K562 (cell line): ENCODE measurements around the gene TMEM184B. TPM values are rescaled to one million over a fixed set of nuclear protein-coding genes. Genes with fewer than 3 reads are reported as not detected.
"Not testable (repeated sequence)": the region's sequence is repeated elsewhere in the genome, so short reads cannot be mapped to it uniquely, and the experiment has no call there.

Experiments used
- ATAC-seq: fragments of 200-7000 bp; cut with Tn5 transposase; 3 replicates; pipeline ENCODE4 v1.9.1; 2020; ENCODE audit warnings: moderate library complexity
- BruUV-seq: library from RNA; stranded (reverse); fragments of 400-500 nt; replicated peaks from 2 replicates; lab custom pipeline; 2021; lab: Mats Ljungman, UMichigan
- CTCF ChIA-PET: fragments of 300-600 bp; formaldehyde crosslinking; extraction: SDS; loops from one replicate; lab custom pipeline; 2021; ENCODE audit warnings: low intra/inter-chr PET ratio; lab: Yijun Ruan, JAX
- POLR2A ChIA-PET: fragments of 300-600, 350-650 bp; sonication (Branson Sonifier 250); formaldehyde crosslinking; extraction: SDS; loops from one replicate; lab custom pipeline; 2021; ENCODE audit warnings: antibody characterized with exemption, inconsistent platforms; lab: Yijun Ruan, JAX
- DNase-seq, 4 experiments: peaks; one replicate each; pipeline versions ENCODE4 v3.0.0 to v3.0.0-alpha.2; 2011 to 2018; ENCODE audit warnings: low spot score in 3 of 4, mixed read lengths in 3 of 4; ENCODE audit errors: extremely low read depth in 1 of 4
- FAIRE-seq: peaks from 2 replicates; lab custom pipeline; 2011; peaks lifted over from hg19 to GRCh38; lab: Jason Lieb, UNC
- H2AFZ ChIP-seq: 2 replicates; pipeline ENCODE4 v1.6.0; 2011; ENCODE audit warnings: low read depth, low read length, control low read depth, inconsistent platforms
- H3K27ac ChIP-seq: fragments of 200-600 bp; 3 replicates; pipeline ENCODE4 v1.8.0; 2011; ENCODE audit warnings: low read depth, mild to moderate bottlenecking, control low read depth, inconsistent platforms, low read length, moderate library complexity, mixed read lengths; ENCODE audit errors: extremely low read depth
- H3K27me3 ChIP-seq, 2 experiments: fragments of 300-600 bp in 1 of 2; 2 replicates in 1 of 2; 3 replicates in 1 of 2; pipeline versions ENCODE4 v1.6.0 to v1.8.0; 2011; ENCODE audit warnings: inconsistent platforms in 2 of 2, low read length in 2 of 2, mild to moderate bottlenecking in 1 of 2, mixed read lengths in 1 of 2, moderate library complexity in 1 of 2; ENCODE audit not compliant: control insufficient read depth in 2 of 2, insufficient read depth in 2 of 2
- H3K36me3 ChIP-seq: fragments of 300-600 bp; 3 replicates; pipeline ENCODE4 v1.8.0; 2011; ENCODE audit warnings: mild to moderate bottlenecking, low read length, inconsistent platforms; ENCODE audit not compliant: control insufficient read depth, insufficient read depth
- H3K4me1 ChIP-seq, 2 experiments: fragments of 200-600 bp in 1 of 2; replicated peaks in 1 of 2; 2 replicates in 1 of 2; 3 replicates in 1 of 2; pipeline versions ENCODE4 v1.5.1 to v1.8.0; 2011; ENCODE audit warnings: inconsistent platforms in 2 of 2, low read length in 2 of 2, mild to moderate bottlenecking in 1 of 2, mixed read lengths in 1 of 2, moderate library complexity in 1 of 2; ENCODE audit not compliant: control insufficient read depth in 2 of 2, insufficient read depth in 2 of 2
- H3K4me2 ChIP-seq: 2 replicates; pipeline ENCODE4 v1.6.1; 2011; ENCODE audit warnings: low read length, control low read depth, inconsistent platforms, mixed read lengths; ENCODE audit not compliant: insufficient read depth
- H3K4me3 ChIP-seq: fragments of 200-600 bp; sonication (generic), shearing (Covaris generic); 2 replicates; pipeline ENCODE4 v1.5.1; 2016; ENCODE audit warnings: control low read depth, inconsistent platforms
- H3K79me2 ChIP-seq: fragments of 200-600 bp; 3 replicates; pipeline ENCODE4 v1.8.0; 2011; ENCODE audit warnings: low read length, inconsistent platforms; ENCODE audit not compliant: control insufficient read depth, insufficient read depth
- H3K9ac ChIP-seq, 2 experiments: 2 replicates each; pipeline versions ENCODE4 v1.6.0 to v1.6.1; 2011; ENCODE audit warnings: low read depth in 2 of 2, low read length in 2 of 2, control low read depth in 1 of 2, inconsistent platforms in 1 of 2, mild to moderate bottlenecking in 1 of 2, mixed read lengths in 1 of 2; ENCODE audit not compliant: insufficient read depth in 1 of 2
- H3K9me1 ChIP-seq: one replicate; pipeline ENCODE4 v1.6.0; 2011; ENCODE audit warnings: inconsistent platforms, mild to moderate bottlenecking, low read length, moderate library complexity; ENCODE audit not compliant: control insufficient read depth, insufficient read depth
- H3K9me3 ChIP-seq: replicated peaks from 2 replicates; pipeline ENCODE4 v1.5.1; 2011; ENCODE audit warnings: low read depth, low read length, inconsistent platforms; ENCODE audit not compliant: control insufficient read depth, insufficient read depth
- H4K20me1 ChIP-seq: replicated peaks from 2 replicates; pipeline ENCODE4 v1.6.1; 2011; ENCODE audit warnings: low read length, inconsistent platforms, mixed read lengths; ENCODE audit not compliant: control insufficient read depth, insufficient read depth
- PHF21A ChIP-seq: fragments of 450-650 bp; IDR thresholded peaks from 2 replicates; pipeline ENCODE4 v1.6.1; 2017; ENCODE audit warnings: low read depth, borderline replicate concordance
- TFAM ChIP-seq: fragments of 250-450 bp; sonication (Bioruptor Pico); conservative IDR thresholded peaks from 2 replicates; pipeline ENCODE4 v1.5.0; 2021; ENCODE audit warnings: mild to moderate bottlenecking, moderate library complexity
- WGBS: fragments of 100-300 bp; shearing (Covaris generic); methylation state at CpG from one replicate; pipeline ENCODE4 v1.1.6; 2016; ENCODE audit warnings: low coverage, mixed read lengths; ENCODE audit not compliant: insufficient coverage; ENCODE audit errors: missing lambda C conversion rate; 5-methylcytosine and 5-hydroxymethylcytosine counted together
- in situ Hi-C: fragments of 300-500 bp; cut with MboI; formaldehyde crosslinking; loops from 4 replicates; pipeline ENCODE4 v1.15.0; 2018; ENCODE audit warnings: inconsistent platforms, mixed read lengths
- intact Hi-C: fragments of 100-400 bp; cut with micrococcal nuclease; formaldehyde crosslinking; loops from 2 replicates; pipeline ENCODE4 v1.14.2; 2022
- polyA plus RNA-seq, 8 experiments: library from polyadenylated mRNA; depleted of rRNA in 4 of 8; stranded (reverse) in 5 of 8; unstranded in 3 of 8; fragments of >200 nt; fragmentation: Nextera tagmentation in 2 of 8; fragmentation: Illumina TruSeq in 1 of 8; extraction: Ambion mirVana in 2 of 8; extraction: Trizol in 1 of 8; gene quantifications; 2 replicates each; pipeline versions ENCODE4 v1.2.1 to v1.2.3, GENCODE V29; 2011 to 2014; ENCODE audit warnings: inconsistent platforms in 1 of 8, missing spikeins in 1 of 8
- total RNA-seq, 7 experiments: library from RNA; depleted of rRNA in 6 of 7; stranded (reverse); fragments of >200 nt in 6 of 7; fragmentation: Illumina TruSeq in 2 of 7; extraction: Trizol in 2 of 7; gene quantifications; 2 replicates each; pipeline versions ENCODE4 v1.2.1 to v1.2.3, GENCODE V29; 2011 to 2021; ENCODE audit warnings: low replicate concordance in 1 of 7

TMEM184B gene
- total and polyA plus RNA-seq, 9 of the 15 experiments (the other 6 are each of a cell fraction or from before 2014, with no cell fraction given): 0.31 to 25.1 (median 6.2) TPM

GRCh38 chr22:38235240-38235850, 37.5 kb downstream of the TMEM184B start:
- H3K36me3 ChIP-seq: peaks cover 38% of the 10 kb centered on the region; the same call in 2 of the 3 replicates
- intact Hi-C loops: no loop called here
- TF ChIP-seq TFAM (CRISPR knock-in tag) (no peak), PHF21A (no peak)
- H3K4me2 ChIP-seq: no peak overlapping the region
- no peaks in the 10 kb centered on the region for H4K20me1 ChIP-seq
- FAIRE-seq (no peak), ATAC-seq (no peak), DNase-seq (no peak)
- ChIA-PET POLR2A (interaction anchor here (1.0 kb wide), 1 partner anchor 22 kb away, joined by 3 read pairs; no protein-coding TSS in a partner anchor), CTCF (no interaction called here)
- no peaks in the 10 kb centered on the region for H3K9me3 ChIP-seq
- 72% methylated on average over 12 of the region's 14 CpGs for WGBS
- no peak overlapping the region for H3K27ac ChIP-seq
- H3K4me1 ChIP-seq: peaks cover 0 to under 1% of the 10 kb centered on the region in 2 experiments; a peak in 3 of 5 replicates
- H3K9me1 ChIP-seq: no peaks in the 10 kb centered on the region
- no peaks in the 10 kb centered on the region for H3K27me3 ChIP-seq
- H3K79me2 ChIP-seq: no peaks in the 10 kb centered on the region
- no peak overlapping the region; a peak in 1 of 4 replicates for H3K9ac ChIP-seq
- no peak overlapping the region for H3K4me3 ChIP-seq
- no peak overlapping the region for H2AFZ ChIP-seq
- BruUV-seq: no TSS peak
- in situ Hi-C loops: no loop called here

GRCh38 chr22:38233856-38234255, 39.0 kb downstream of the TMEM184B start:
- intact Hi-C loops, H3K79me2 ChIP-seq, FAIRE-seq, H3K4me3 ChIP-seq, H3K27ac ChIP-seq, in situ Hi-C loops, H3K9me1 ChIP-seq, H3K27me3 ChIP-seq, H3K9me3 ChIP-seq, H3K4me1 ChIP-seq, H2AFZ ChIP-seq, H4K20me1 ChIP-seq, BruUV-seq, H3K4me2 ChIP-seq, DNase-seq, CTCF ChIA-PET, ATAC-seq: not testable (repeated sequence)
- H3K9ac ChIP-seq: peak overlapping the region in 1 of 2 experiments; percentile 45; a peak in 1 of 4 replicates
- WGBS: 92% methylated on average over 2 of the region's 10 CpGs
- POLR2A ChIA-PET: interaction anchor here (1.0 kb wide), 1 partner anchor 19 kb away, joined by 4 read pairs; no protein-coding TSS in a partner anchor
- peaks cover 40% of the 10 kb centered on the region; the same call in 2 of the 3 replicates for H3K36me3 ChIP-seq
